ENCODE measurements around the gene IL24. TPM values are rescaled to one million over a fixed set of nuclear protein-coding genes. Genes with fewer than 3 reads are reported as not detected.

Gene IL24
- total RNA-seq, 1 experiment from 2014 or later: not detected

- intact Hi-C loops (cut with micrococcal nuclease): no loop called here
- no peaks in the 10 kb centered on the region for H3K27me3 ChIP-seq (ENCODE audit: insufficient read depth, low read length)
- no peak overlapping the region for H3K4me3 ChIP-seq (replicated peaks in 1 of 2; ENCODE audit: low read depth in 1 of 2, low read length in 2 of 2)
- no peaks in the 10 kb centered on the region for H4K20me1 ChIP-seq (ENCODE audit: insufficient read depth)
- ChIA-PET POLR2A (no interaction called here), CTCF (no interaction called here), RAD21 (ENCODE audit: low non-redundant PET in 1 of 2, low total read pairs in 2 of 2, uncharacterized antibody in 2 of 2, unreplicated experiment in 2 of 2) (no interaction called here)
- H2AFZ ChIP-seq (ENCODE audit: low read depth, low read length, poor library complexity, severe bottlenecking): no peak overlapping the region
- ATAC-seq (no peak), DNase-seq (ENCODE audit: low read depth, low spot score) (no peak)
- no peaks in the 10 kb centered on the region for H3K36me3 ChIP-seq (ENCODE audit: control insufficient read depth in 1 of 2, insufficient read depth in 2 of 2, low read length in 2 of 2)
- H3K9me3 ChIP-seq (ENCODE audit: control insufficient read depth in 1 of 2, insufficient read depth in 1 of 2, low read depth in 1 of 2, low read length in 2 of 2): no peaks in the 10 kb centered on the region
- TF ChIP-seq ELF1 (IDR thresholded peaks at IDR 0.05; ENCODE audit: borderline replicate concordance, low read depth): no peak
- H3K4me2 ChIP-seq (ENCODE audit: low read length): no peak overlapping the region
- no peak overlapping the region for H3K9ac ChIP-seq (ENCODE audit: low read length)
- peaks cover 4 to 11% of the 10 kb centered on the region in 2 experiments for H3K4me1 ChIP-seq (ENCODE audit: control insufficient read depth in 1 of 2, insufficient read depth in 2 of 2, low read length in 2 of 2)
- no peak overlapping the region for H3K27ac ChIP-seq (ENCODE audit: low read depth, low read length)
- no TSS peak for BruUV-seq (replicated peaks)
- H3K9me2 ChIP-seq (ENCODE audit: insufficient read depth): no peaks in the 10 kb centered on the region
- H3K79me2 ChIP-seq (ENCODE audit: insufficient read depth, low read length): no peaks in the 10 kb centered on the region
These were observed 3.9 kb upstream of the IL24 start for GRCh38 chr1:206893380-206893779.

- Histone ChIP-seq H3K27me3 (ENCODE audit: insufficient read depth, low read length) (no peaks in the 10 kb centered on the region), H3K9me2 (ENCODE audit: insufficient read depth) (no peaks in the 10 kb centered on the region), H3K4me3 (replicated peaks in 1 of 2; ENCODE audit: low read depth in 1 of 2, low read length in 2 of 2) (no peak overlapping the region), H3K4me2 (ENCODE audit: low read length) (no peak overlapping the region), H3K36me3 (ENCODE audit: control insufficient read depth in 1 of 2, insufficient read depth in 2 of 2, low read length in 2 of 2) (no peaks in the 10 kb centered on the region), H3K9me3 (ENCODE audit: control insufficient read depth in 1 of 2, insufficient read depth in 1 of 2, low read depth in 1 of 2, low read length in 2 of 2) (no peaks in the 10 kb centered on the region), H3K79me2 (ENCODE audit: insufficient read depth, low read length) (no peaks in the 10 kb centered on the region), H4K20me1 (ENCODE audit: insufficient read depth) (no peaks in the 10 kb centered on the region), H2AFZ (ENCODE audit: low read depth, low read length, poor library complexity, severe bottlenecking) (no peak overlapping the region), H3K4me1 (ENCODE audit: control insufficient read depth in 1 of 2, insufficient read depth in 2 of 2, low read length in 2 of 2) (peaks cover 9 to 18% of the 10 kb centered on the region in 2 experiments), H3K9ac (ENCODE audit: low read length) (no peak overlapping the region), H3K27ac (ENCODE audit: low read depth, low read length) (no peak overlapping the region)
- ChIA-PET RAD21 (ENCODE audit: low non-redundant PET in 1 of 2, low total read pairs in 2 of 2, uncharacterized antibody in 2 of 2, unreplicated experiment in 2 of 2) (no interaction called here), POLR2A (no interaction called here), CTCF (interaction anchor here (0.8 to 1.8 kb wide), 3 partner anchors 12 to 30 kb away, joined by 3 to 6 read pairs (median 3); partner anchors contain the start of gene IL20)
- DNase-seq (ENCODE audit: low read depth, low spot score) (no peak), ATAC-seq (no peak)
- no TSS peak for BruUV-seq (replicated peaks)
- TF ChIP-seq EZH2phosphoT487 (IDR thresholded peaks at IDR 0.05; ENCODE audit: borderline replicate concordance) (no peak), CBX3 (IDR thresholded peaks at IDR 0.05; ENCODE audit: low read depth) (no peak), SRF (IDR thresholded peaks at IDR 0.05; ENCODE audit: low read depth) (no peak), REST (IDR thresholded peaks at IDR 0.05; ENCODE audit: low read depth) (no peak), RAD21 (IDR thresholded peaks at IDR 0.05; ENCODE audit: low read depth) (no peak), JUND (IDR thresholded peaks at IDR 0.05) (no peak), EZH2 (IDR thresholded peaks at IDR 0.05) (no peak), POLR2A (IDR thresholded peaks at IDR 0.05; ENCODE audit: borderline replicate concordance, extremely low read depth, insufficient read depth, insufficient read length) (no peak), SIN3A (IDR thresholded peaks at IDR 0.05; ENCODE audit: low read depth) (no peak), YY1 (IDR thresholded peaks at IDR 0.05; ENCODE audit: extremely low read depth, insufficient replicate concordance, low read depth, low read length) (no peak)
- intact Hi-C loops (cut with micrococcal nuclease): no loop called here
These were observed 1.9 kb upstream of the IL24 start for GRCh38 chr1:206895325-206895724.
